Measurements from ENCODE around the gene DENND6B.
"Not testable (repeated sequence)": the region's sequence is repeated elsewhere in the genome, so short reads cannot be mapped to it uniquely, and the experiment has no call there.

Gene DENND6B

GRCh38 chr22:50283821-50284220, 43.0 kb downstream of the DENND6B start:
- DNase-seq: no peak

GRCh38 chr22:50282361-50283155, 44.3 kb downstream of the DENND6B start:
- DNase-seq: no peak

GRCh38 chr22:50281957-50282356, 44.9 kb downstream of the DENND6B start:
- no peak for DNase-seq

GRCh38 chr22:50281384-50281760, 45.4 kb downstream of the DENND6B start:
- DNase-seq: no peak

GRCh38 chr22:50280708-50281383, 46.0 kb downstream of the DENND6B start:
- DNase-seq: no peak

- DNase-seq: no peak
These were observed 46.6 kb downstream of the DENND6B start for GRCh38 chr22:50280022-50280707.

GRCh38 chr22:50278956-50279619, 47.7 kb downstream of the DENND6B start:
- DNase-seq: no peak

- DNase-seq: no peak
These were observed 48.4 kb downstream of the DENND6B start for GRCh38 chr22:50278461-50278860.

GRCh38 chr22:50277761-50278160, 49.1 kb downstream of the DENND6B start:
- DNase-seq: no peak

GRCh38 chr22:50276143-50276542, 50.7 kb downstream of the DENND6B start:
- DNase-seq: no peak

- no peak for DNase-seq
These were observed 51.4 kb downstream of the DENND6B start for GRCh38 chr22:50275181-50276055.

GRCh38 chr22:50274771-50275170, 52.0 kb downstream of the DENND6B start:
- no peak for DNase-seq

- DNase-seq: no peak
These were observed 52.5 kb downstream of the DENND6B start for GRCh38 chr22:50274311-50274710.

- not testable (repeated sequence) for DNase-seq
These were observed 53.0 kb downstream of the DENND6B start for GRCh38 chr22:50273781-50274180.

- DNase-seq: not testable (repeated sequence)
These were observed 53.5 kb downstream of the DENND6B start for GRCh38 chr22:50273352-50273751.

GRCh38 chr22:50272044-50272802, 54.6 kb downstream of the DENND6B start:
- DNase-seq: no peak

GRCh38 chr22:50271519-50271970, 55.3 kb downstream of the DENND6B start:
- DNase-seq: no peak

GRCh38 chr22:50270666-50271394, 56.0 kb downstream of the DENND6B start:
- no peak for DNase-seq

GRCh38 chr22:50269970-50270665, 56.7 kb downstream of the DENND6B start, which contains the start of gene MAPK11:
Gene MAPK11 (minus strand): TSS chr22:50270380. CDS start chr22:50270292, 88 bp downstream.
- DNase-seq: no peak

- DNase-seq: no peak
These were observed 57.2 kb downstream of the DENND6B start for GRCh38 chr22:50269573-50269969.

Data from NCI-H2029 treated with DMSO at 0.1 percent for 48 hours (cell line).